Measurements from ENCODE around the gene PLEKHA7.

- no peak for TF ChIP-seq CTCF (IDR thresholded peaks at IDR 0.05 in 4 of 5, conservative IDR thresholded peaks at IDR 0.05 in 1 of 5)
- TF ChIP-seq POLR2A (IDR thresholded peaks at IDR 0.05): no peak
These were observed 88.6 kb downstream of the PLEKHA7 start for GRCh38 chr11:16925561-16926065.
